GM10248 (cell line): Measurements from ENCODE around the gene CASTOR2.
"Not testable (repeated sequence)": the region's sequence is repeated elsewhere in the genome, so short reads cannot be mapped to it uniquely, and the experiment has no call there.

Source experiments
- CTCF ChIA-PET: fragments of 300-600 bp; sonication (Branson Sonifier 250); formaldehyde crosslinking; extraction: SDS; loops from one replicate; lab custom pipeline; 2021; ENCODE audit warnings: antibody characterized with exemption; lab: Yijun Ruan, JAX
- POLR2A ChIA-PET: fragments of 350-650 bp; sonication (Branson Sonifier 250); formaldehyde crosslinking; extraction: SDS; loops from one replicate; lab custom pipeline; 2020; ENCODE audit warnings: antibody characterized with exemption; lab: Yijun Ruan, JAX
- DNase-seq: peaks from one replicate; pipeline ENCODE4 v3.0.0; 2012; ENCODE audit errors: extremely low spot score
- CTCF ChIP-seq: IDR thresholded peaks from 2 replicates; pipeline ENCODE4 v1.5.1; 2012; ENCODE audit warnings: mild to moderate bottlenecking, low read depth; ENCODE audit errors: extremely low read depth, missing control alignments, control extremely low read depth

Gene CASTOR2

GRCh38 chr7:75058406-75058805, 93.9 kb downstream of the CASTOR2 start:
- ChIA-PET POLR2A (no interaction called here), CTCF (interaction anchor here (1.4 kb wide), 1 partner anchor 12 kb away, joined by 3 read pairs; no protein-coding TSS in a partner anchor)
- no peak for DNase-seq
- TF ChIP-seq CTCF = no peak

- POLR2A ChIA-PET = no interaction called here
- CTCF ChIA-PET = no interaction called here
- no peak for DNase-seq
- TF ChIP-seq CTCF = no peak
Measured at GRCh38 chr7:75064291-75064690, 99.8 kb downstream of the CASTOR2 start.

GRCh38 chr7:75064801-75065200, 100.3 kb downstream of the CASTOR2 start:
- no peak for DNase-seq
- ChIA-PET CTCF (no interaction called here), POLR2A (no interaction called here)
- no peak for TF ChIP-seq CTCF

- DNase-seq = no peak
- CTCF ChIA-PET = no interaction called here
- POLR2A ChIA-PET = no interaction called here
- no peak for TF ChIP-seq CTCF
Measured at GRCh38 chr7:75066521-75066920, 102.0 kb downstream of the CASTOR2 start.

GRCh38 chr7:75072981-75073283, 108.4 kb downstream of the CASTOR2 start:
- POLR2A ChIA-PET = interaction anchor here (0.5 kb wide), 1 partner anchor 1507 kb away, joined by 5 read pairs; no protein-coding TSS in a partner anchor

GRCh38 chr7:75074262-75074641, 109.7 kb downstream of the CASTOR2 start:
- DNase-seq, POLR2A ChIA-PET, CTCF ChIA-PET: not testable (repeated sequence)

More at GRCh38 chr7:75072981-75073283, 108.4 kb downstream of the CASTOR2 start:
- CTCF ChIA-PET = interaction anchor here (0.8 to 1.2 kb wide), 3 partner anchors 13 to 656 kb away, joined by 3 read pairs; no protein-coding TSS in a partner anchor
- no peak for DNase-seq
- no peak for TF ChIP-seq CTCF
